ENCODE results near the gene COL19A1.

Gene COL19A1

DNA sequence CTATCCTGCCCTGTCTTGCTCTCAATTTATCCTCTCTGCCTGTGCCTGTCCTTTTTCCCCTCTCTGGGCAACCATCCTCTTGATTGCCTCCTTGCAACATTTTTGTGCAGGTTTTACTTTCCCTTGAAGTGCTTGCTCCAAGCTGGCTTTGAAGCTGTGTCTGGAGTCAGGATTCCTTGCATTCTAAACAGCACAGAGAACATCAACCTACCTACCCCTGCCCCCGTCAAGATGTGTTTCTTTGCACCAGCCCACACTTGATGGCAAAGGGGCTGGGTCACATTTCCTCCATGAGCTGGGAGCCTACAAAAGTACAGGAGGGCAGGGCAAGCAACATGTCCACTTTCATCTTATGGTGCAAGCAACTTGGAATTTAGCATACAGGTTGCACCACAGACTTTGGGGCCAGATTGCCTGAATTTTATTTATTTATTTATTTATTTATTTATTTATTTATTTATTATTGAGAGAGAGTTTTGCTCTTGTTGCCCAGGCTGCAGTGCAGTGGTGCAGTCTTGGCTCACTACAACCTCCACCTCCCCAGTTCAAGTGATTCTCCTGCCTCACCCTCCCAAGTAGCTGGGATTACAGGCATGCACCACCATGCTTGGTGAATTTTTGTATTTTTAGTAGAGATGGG is 206.3 kb downstream of the COL19A1 start:
- no peaks in the 10 kb centered on the region for H3K9me3 ChIP-seq (ENCODE audit: control insufficient read depth in 5 of 5, low read length in 5 of 5)
- H3K27ac ChIP-seq (ENCODE audit: low read depth, low read length): no peak overlapping the region
- H3K4me3 ChIP-seq (ENCODE audit: low read depth in 1 of 5, low read length in 5 of 5): no peak overlapping the region
- no peak overlapping the region for H3K9ac ChIP-seq (ENCODE audit: low read length in 5 of 5)
- no peaks in the 10 kb centered on the region for H3K36me3 ChIP-seq (ENCODE audit: control insufficient read depth in 5 of 5, insufficient read depth in 5 of 5, low read length in 5 of 5)
- H3K27me3 ChIP-seq (ENCODE audit: control insufficient read depth in 5 of 5, insufficient read depth in 4 of 5, low read length in 5 of 5): no peaks in the 10 kb centered on the region
- no peaks in the 10 kb centered on the region for H3K4me1 ChIP-seq (ENCODE audit: control insufficient read depth in 5 of 5, insufficient read depth in 5 of 5, low read length in 5 of 5)

DNA sequence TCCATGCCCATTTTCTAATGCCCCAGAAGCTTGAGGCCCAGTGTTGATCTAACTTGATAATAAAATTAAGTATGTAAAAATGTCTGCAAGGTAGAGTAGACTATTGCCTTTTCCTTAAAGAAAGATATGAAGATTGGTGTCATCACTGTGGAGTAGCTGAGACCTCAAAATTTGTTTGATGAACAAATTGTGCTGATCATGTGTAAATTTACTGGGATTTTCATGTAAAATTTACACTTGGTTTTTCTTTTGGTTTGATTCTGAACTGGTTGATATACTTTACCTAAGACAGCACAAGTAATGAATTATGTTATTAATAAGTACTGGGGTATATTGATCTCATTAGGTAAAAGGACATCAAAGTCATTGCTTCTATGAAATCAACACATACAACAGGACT is 207.3 kb downstream of the COL19A1 start:
- H3K27me3 ChIP-seq (ENCODE audit: control insufficient read depth in 5 of 5, insufficient read depth in 4 of 5, low read length in 5 of 5): no peaks in the 10 kb centered on the region
- H3K4me1 ChIP-seq (ENCODE audit: control insufficient read depth in 5 of 5, insufficient read depth in 5 of 5, low read length in 5 of 5): no peaks in the 10 kb centered on the region
- no peaks in the 10 kb centered on the region for H3K36me3 ChIP-seq (ENCODE audit: control insufficient read depth in 5 of 5, insufficient read depth in 5 of 5, low read length in 5 of 5)
- no peak overlapping the region for H3K9ac ChIP-seq (ENCODE audit: low read length in 5 of 5)
- H3K4me3 ChIP-seq (ENCODE audit: low read depth in 1 of 5, low read length in 5 of 5): no peak overlapping the region
- no peak overlapping the region for H3K27ac ChIP-seq (ENCODE audit: low read depth, low read length)
- H3K9me3 ChIP-seq (ENCODE audit: control insufficient read depth in 5 of 5, low read length in 5 of 5): no peaks in the 10 kb centered on the region

DNA sequence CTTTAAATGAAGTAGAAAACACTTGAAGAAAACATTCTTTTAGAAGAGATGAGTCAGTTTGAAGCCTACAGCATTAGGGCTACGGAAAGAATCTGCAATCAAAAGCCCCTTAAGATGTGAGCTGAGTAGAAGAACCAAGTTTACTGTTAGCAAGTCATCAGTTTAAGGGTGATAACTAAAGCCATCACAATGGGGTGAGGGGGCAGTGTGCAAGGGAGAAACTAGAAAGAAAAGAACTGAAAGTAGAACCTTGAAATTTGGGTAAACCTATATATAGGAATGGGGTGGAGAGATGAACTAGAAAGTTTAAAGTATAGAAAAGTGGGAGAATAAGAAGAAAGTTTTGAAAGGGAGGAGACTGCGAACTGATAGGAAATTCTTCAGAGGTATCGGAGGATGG is 212.9 kb downstream of the COL19A1 start:
- no peaks in the 10 kb centered on the region for H3K27me3 ChIP-seq (ENCODE audit: control insufficient read depth in 5 of 5, insufficient read depth in 4 of 5, low read length in 5 of 5)
- no peaks in the 10 kb centered on the region for H3K4me1 ChIP-seq (ENCODE audit: control insufficient read depth in 5 of 5, insufficient read depth in 5 of 5, low read length in 5 of 5)
- H3K9ac ChIP-seq (ENCODE audit: low read length in 5 of 5): no peak overlapping the region
- H3K9me3 ChIP-seq (ENCODE audit: control insufficient read depth in 5 of 5, low read length in 5 of 5): no peaks in the 10 kb centered on the region
- no peak overlapping the region for H3K4me3 ChIP-seq (ENCODE audit: low read depth in 1 of 5, low read length in 5 of 5)
- H3K27ac ChIP-seq (ENCODE audit: low read depth, low read length): no peak overlapping the region
- no peaks in the 10 kb centered on the region for H3K36me3 ChIP-seq (ENCODE audit: control insufficient read depth in 5 of 5, insufficient read depth in 5 of 5, low read length in 5 of 5)

DNA sequence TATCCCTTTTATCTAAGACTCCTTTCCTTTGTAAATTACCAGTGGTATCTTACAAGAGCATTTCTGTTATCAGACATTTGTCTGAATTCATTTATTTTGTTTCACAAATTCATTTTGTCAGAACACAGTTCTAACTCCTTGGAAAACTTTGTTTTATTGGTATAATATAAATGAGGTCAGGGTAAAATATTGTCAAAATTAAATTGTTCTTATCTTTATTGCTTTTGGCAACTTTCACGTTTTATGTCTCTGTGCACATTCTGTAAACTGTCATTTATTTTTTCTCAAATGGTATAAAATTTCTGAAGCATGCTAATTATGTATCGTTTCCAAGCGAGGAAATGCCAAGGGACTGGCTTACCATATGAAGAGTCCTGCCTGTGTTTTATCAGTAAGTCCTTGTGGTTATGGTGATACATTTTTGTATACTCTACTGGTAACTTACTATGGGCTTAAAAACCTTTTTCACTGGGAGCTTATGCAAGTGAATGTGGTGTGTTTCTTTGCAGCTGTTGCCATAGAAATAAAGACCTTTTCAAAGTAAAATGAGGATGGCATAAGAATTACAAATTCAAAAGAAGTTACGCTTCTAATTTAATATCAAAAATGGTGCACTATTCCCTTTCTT is 214.2 kb downstream of the COL19A1 start:
- Histone ChIP-seq H3K36me3 (ENCODE audit: control insufficient read depth in 5 of 5, insufficient read depth in 5 of 5, low read length in 5 of 5) (no peaks in the 10 kb centered on the region), H3K9ac (ENCODE audit: low read length in 5 of 5) (no peak overlapping the region), H3K4me1 (ENCODE audit: control insufficient read depth in 5 of 5, insufficient read depth in 5 of 5, low read length in 5 of 5) (no peaks in the 10 kb centered on the region), H3K27me3 (ENCODE audit: control insufficient read depth in 5 of 5, insufficient read depth in 4 of 5, low read length in 5 of 5) (no peaks in the 10 kb centered on the region), H3K27ac (ENCODE audit: low read depth, low read length) (no peak overlapping the region), H3K4me3 (ENCODE audit: low read depth in 1 of 5, low read length in 5 of 5) (no peak overlapping the region), H3K9me3 (ENCODE audit: control insufficient read depth in 5 of 5, low read length in 5 of 5) (no peaks in the 10 kb centered on the region)

DNA sequence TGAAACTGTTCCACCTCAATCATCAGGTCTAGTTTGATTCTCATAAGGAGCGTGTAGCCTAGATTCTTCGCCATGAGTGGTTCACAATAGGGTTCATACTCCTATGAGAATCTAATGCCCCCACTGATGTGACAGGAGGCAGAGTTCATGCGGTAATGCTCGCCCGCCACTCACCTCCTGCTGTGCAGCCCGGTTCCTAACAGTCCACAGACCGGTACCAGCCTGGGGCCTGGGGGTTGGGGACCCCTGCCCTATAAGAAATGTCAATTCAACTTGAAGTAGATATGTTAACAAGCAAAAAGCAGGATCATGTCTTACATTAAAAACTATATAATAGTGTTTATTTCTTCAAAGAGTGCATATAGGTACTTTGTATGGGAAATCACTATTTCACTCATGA is 216.5 kb downstream of the COL19A1 start:
- no peaks in the 10 kb centered on the region for H3K4me1 ChIP-seq (ENCODE audit: control insufficient read depth in 5 of 5, insufficient read depth in 5 of 5, low read length in 5 of 5)
- H3K27me3 ChIP-seq (ENCODE audit: control insufficient read depth in 5 of 5, insufficient read depth in 4 of 5, low read length in 5 of 5): no peaks in the 10 kb centered on the region
- no peak overlapping the region for H3K4me3 ChIP-seq (ENCODE audit: low read depth in 1 of 5, low read length in 5 of 5)
- H3K9ac ChIP-seq (ENCODE audit: low read length in 5 of 5): no peak overlapping the region
- H3K36me3 ChIP-seq (ENCODE audit: control insufficient read depth in 5 of 5, insufficient read depth in 5 of 5, low read length in 5 of 5): no peaks in the 10 kb centered on the region
- no peak overlapping the region for H3K27ac ChIP-seq (ENCODE audit: low read depth, low read length)
- H3K9me3 ChIP-seq (ENCODE audit: control insufficient read depth in 5 of 5, low read length in 5 of 5): no peaks in the 10 kb centered on the region

DNA sequence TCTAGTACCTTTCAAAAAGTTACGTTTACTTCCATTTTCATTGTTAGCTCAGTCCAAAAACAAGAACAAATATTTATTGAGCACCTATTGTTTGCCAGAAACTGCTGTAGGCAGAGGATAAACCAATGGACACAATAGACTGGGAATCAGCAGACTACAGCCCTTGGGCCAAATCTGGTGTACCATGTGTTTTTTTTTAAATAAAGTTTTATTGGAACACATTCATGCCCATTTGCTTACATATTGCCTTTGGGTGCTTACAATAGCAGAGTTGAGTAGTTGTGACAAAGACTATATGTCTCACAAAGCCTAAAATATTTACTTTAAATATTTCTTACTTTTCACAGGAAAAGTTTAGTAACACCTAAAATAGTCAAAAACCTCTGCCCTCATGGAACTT is 220.4 kb downstream of the COL19A1 start:
- no peaks in the 10 kb centered on the region for H3K4me1 ChIP-seq (ENCODE audit: control insufficient read depth in 5 of 5, insufficient read depth in 5 of 5, low read length in 5 of 5)
- no peak overlapping the region for H3K9ac ChIP-seq (ENCODE audit: low read length in 5 of 5)
- H3K9me3 ChIP-seq (ENCODE audit: control insufficient read depth in 5 of 5, low read length in 5 of 5): no peaks in the 10 kb centered on the region
- no peaks in the 10 kb centered on the region for H3K36me3 ChIP-seq (ENCODE audit: control insufficient read depth in 5 of 5, insufficient read depth in 5 of 5, low read length in 5 of 5)
- H3K27me3 ChIP-seq (ENCODE audit: control insufficient read depth in 5 of 5, insufficient read depth in 4 of 5, low read length in 5 of 5): no peaks in the 10 kb centered on the region
- H3K4me3 ChIP-seq (ENCODE audit: low read depth in 1 of 5, low read length in 5 of 5): no peak overlapping the region
- H3K27ac ChIP-seq (ENCODE audit: low read depth, low read length): no peak overlapping the region

DNA sequence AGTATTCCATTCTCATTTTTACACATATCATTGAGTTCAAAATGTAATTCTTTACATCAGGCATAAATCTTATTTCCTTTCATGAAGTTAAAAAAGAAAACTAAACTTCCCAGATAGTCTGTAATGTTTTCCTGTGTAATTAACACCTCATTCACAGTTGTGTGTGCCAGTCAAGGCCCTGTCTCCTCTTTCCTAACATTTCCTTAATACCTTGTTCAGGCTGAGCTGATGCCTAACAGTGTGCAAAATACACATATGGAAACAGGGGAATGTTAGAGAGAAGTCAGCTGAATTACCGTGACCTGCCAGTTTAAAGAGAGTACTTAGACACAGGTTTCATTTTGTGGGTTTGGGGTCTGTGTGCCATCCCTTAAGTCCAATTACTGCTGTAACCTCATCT is 227.8 kb downstream of the COL19A1 start:
- H3K9ac ChIP-seq (ENCODE audit: low read length in 5 of 5): no peak overlapping the region
- H3K9me3 ChIP-seq (ENCODE audit: control insufficient read depth in 5 of 5, low read length in 5 of 5): no peaks in the 10 kb centered on the region
- H3K27ac ChIP-seq (ENCODE audit: low read depth, low read length): no peak overlapping the region
- no peaks in the 10 kb centered on the region for H3K27me3 ChIP-seq (ENCODE audit: control insufficient read depth in 5 of 5, insufficient read depth in 4 of 5, low read length in 5 of 5)
- H3K36me3 ChIP-seq (ENCODE audit: control insufficient read depth in 5 of 5, insufficient read depth in 5 of 5, low read length in 5 of 5): no peaks in the 10 kb centered on the region
- H3K4me1 ChIP-seq (ENCODE audit: control insufficient read depth in 5 of 5, insufficient read depth in 5 of 5, low read length in 5 of 5): no peaks in the 10 kb centered on the region
- no peak overlapping the region for H3K4me3 ChIP-seq (ENCODE audit: low read depth in 1 of 5, low read length in 5 of 5)

DNA sequence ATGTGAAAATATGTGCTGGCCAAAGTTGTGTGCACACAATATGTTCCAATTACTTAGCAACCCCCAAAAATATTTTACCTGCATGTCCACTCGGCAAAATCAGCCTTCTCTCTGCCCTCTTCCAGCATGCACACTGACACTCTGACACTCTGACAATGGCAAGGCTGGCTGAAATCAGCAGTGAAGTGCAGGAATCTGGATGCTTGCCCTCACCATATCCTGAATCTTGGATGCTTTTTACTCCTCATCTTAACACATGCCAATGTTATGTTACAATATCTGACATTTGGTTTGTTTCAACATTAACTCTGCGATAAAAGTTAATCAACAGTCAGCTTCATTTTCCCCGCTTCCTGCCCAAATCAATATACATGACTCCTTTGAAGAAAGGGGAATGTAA is 233.4 kb downstream of the COL19A1 start:
- no peaks in the 10 kb centered on the region for H3K9me3 ChIP-seq (ENCODE audit: control insufficient read depth in 5 of 5, low read length in 5 of 5)
- H3K27me3 ChIP-seq (ENCODE audit: control insufficient read depth in 5 of 5, insufficient read depth in 4 of 5, low read length in 5 of 5): no peaks in the 10 kb centered on the region
- no peak overlapping the region for H3K27ac ChIP-seq (ENCODE audit: low read depth, low read length)
- no peak overlapping the region for H3K9ac ChIP-seq (ENCODE audit: low read length in 5 of 5)
- no peaks in the 10 kb centered on the region for H3K4me1 ChIP-seq (ENCODE audit: control insufficient read depth in 5 of 5, insufficient read depth in 5 of 5, low read length in 5 of 5)
- no peaks in the 10 kb centered on the region for H3K36me3 ChIP-seq (ENCODE audit: control insufficient read depth in 5 of 5, insufficient read depth in 5 of 5, low read length in 5 of 5)
- H3K4me3 ChIP-seq (ENCODE audit: low read depth in 1 of 5, low read length in 5 of 5): no peak overlapping the region

DNA sequence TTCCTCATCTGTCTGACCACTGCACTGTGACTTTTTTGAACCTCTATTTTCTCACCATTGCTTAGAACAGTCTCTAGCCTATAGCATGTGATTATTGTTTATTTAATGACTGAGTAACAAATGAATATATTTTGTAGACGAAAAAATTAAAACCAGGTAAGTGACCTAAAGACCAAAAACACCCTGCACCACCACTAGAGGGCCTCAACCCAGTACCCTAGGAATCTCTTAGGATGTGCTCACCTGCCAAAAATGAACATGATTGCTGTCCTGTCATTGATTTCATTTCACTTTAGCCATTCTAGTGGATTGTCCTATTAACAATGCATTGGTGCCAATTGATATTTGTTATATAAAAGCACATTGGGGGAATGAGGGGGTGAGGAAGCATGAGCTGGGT is 237.4 kb downstream of the COL19A1 start:
- H3K4me3 ChIP-seq (ENCODE audit: low read depth in 1 of 5, low read length in 5 of 5): no peak overlapping the region
- no peaks in the 10 kb centered on the region for H3K36me3 ChIP-seq (ENCODE audit: control insufficient read depth in 5 of 5, insufficient read depth in 5 of 5, low read length in 5 of 5)
- H3K4me1 ChIP-seq (ENCODE audit: control insufficient read depth in 5 of 5, insufficient read depth in 5 of 5, low read length in 5 of 5): no peaks in the 10 kb centered on the region
- H3K27ac ChIP-seq (ENCODE audit: low read depth, low read length): no peak overlapping the region
- no peak overlapping the region for H3K9ac ChIP-seq (ENCODE audit: low read length in 5 of 5)
- no peaks in the 10 kb centered on the region for H3K27me3 ChIP-seq (ENCODE audit: control insufficient read depth in 5 of 5, insufficient read depth in 4 of 5, low read length in 5 of 5)
- no peaks in the 10 kb centered on the region for H3K9me3 ChIP-seq (ENCODE audit: control insufficient read depth in 5 of 5, low read length in 5 of 5)

DNA sequence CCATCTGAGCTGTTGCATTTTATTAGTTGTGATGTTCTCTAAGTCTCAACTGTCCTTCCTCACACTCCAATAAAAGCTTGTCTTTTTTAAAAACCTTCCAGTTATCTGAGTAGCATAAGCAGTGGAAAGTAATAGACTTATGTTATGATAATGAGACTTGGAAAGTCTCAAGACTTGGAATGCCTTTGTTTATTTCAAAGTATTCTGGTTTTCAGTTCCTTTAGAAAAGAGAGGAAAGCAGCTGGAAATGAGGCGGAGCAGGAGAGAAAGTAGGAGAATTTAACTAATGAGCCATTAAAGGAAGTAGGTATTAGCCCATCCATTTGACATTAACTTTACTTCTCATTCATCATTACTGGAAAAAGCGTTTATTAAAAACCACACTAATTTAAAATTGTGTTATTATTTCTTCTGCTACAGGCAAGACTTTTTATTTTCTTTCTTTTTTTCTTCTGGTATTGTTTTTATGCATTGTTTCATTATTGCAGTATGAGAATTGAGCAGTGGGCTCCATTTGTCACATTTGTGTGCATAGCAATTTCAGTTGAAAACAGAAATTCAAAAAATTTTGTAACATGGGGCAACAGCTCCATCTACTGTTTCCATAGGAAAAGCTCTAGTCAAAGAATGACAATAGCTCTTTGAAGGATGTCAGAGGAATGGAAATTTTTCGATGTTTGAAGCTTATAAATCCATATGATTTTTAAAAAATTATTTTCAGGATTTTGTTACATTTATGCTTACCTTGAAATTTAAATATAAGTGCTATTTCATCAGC is 241.7 kb downstream of the COL19A1 start:
- H3K4me1 ChIP-seq (ENCODE audit: control insufficient read depth in 5 of 5, insufficient read depth in 5 of 5, low read length in 5 of 5): no peaks in the 10 kb centered on the region
- no peaks in the 10 kb centered on the region for H3K36me3 ChIP-seq (ENCODE audit: control insufficient read depth in 5 of 5, insufficient read depth in 5 of 5, low read length in 5 of 5)
- H3K27me3 ChIP-seq (ENCODE audit: control insufficient read depth in 5 of 5, insufficient read depth in 4 of 5, low read length in 5 of 5): no peaks in the 10 kb centered on the region
- no peak overlapping the region for H3K9ac ChIP-seq (ENCODE audit: low read length in 5 of 5)
- H3K27ac ChIP-seq (ENCODE audit: low read depth, low read length): no peak overlapping the region
- no peaks in the 10 kb centered on the region for H3K9me3 ChIP-seq (ENCODE audit: control insufficient read depth in 5 of 5, low read length in 5 of 5)
- H3K4me3 ChIP-seq (ENCODE audit: low read depth in 1 of 5, low read length in 5 of 5): no peak overlapping the region
